HG03378 (cell line): ENCODE data around the gene DCP1A.
"Not testable (repeated sequence)": the region's sequence is repeated elsewhere in the genome, so short reads cannot be mapped to it uniquely, and the experiment has no call there.

ENCODE experiments used
- ATAC-seq: cut with Tn5 transposase; IDR thresholded peaks from one replicate; pipeline ENCODE4 v1.9.1; 2021; ENCODE audit warnings: mild to moderate bottlenecking, moderate library complexity; ENCODE audit not compliant: unreplicated experiment

Gene DCP1A

GRCh38 chr3:53347261-53348064 lies at the start of gene DCP1A:
Gene DCP1A, minus strand, starts transcription at chr3:53347543. Its CDS starts 26 bp downstream, at chr3:53347517.
- peak; percentile 92 for ATAC-seq

GRCh38 chr3:53384465-53385423 lies 37.4 kb upstream of the DCP1A start:
- ATAC-seq = peak; percentile 51

- no peak for ATAC-seq
Measured at GRCh38 chr3:53382106-53382505, 34.8 kb upstream of the DCP1A start.

GRCh38 chr3:53380306-53380705 lies 33.0 kb upstream of the DCP1A start:
- no peak for ATAC-seq

GRCh38 chr3:53379898-53380297 lies 32.6 kb upstream of the DCP1A start:
- no peak for ATAC-seq

- ATAC-seq = no peak
Measured at GRCh38 chr3:53377794-53378193, 30.5 kb upstream of the DCP1A start.

GRCh38 chr3:53376679-53377078 lies 29.3 kb upstream of the DCP1A start:
- ATAC-seq = no peak

- ATAC-seq = no peak
Measured at GRCh38 chr3:53375019-53375418, 27.7 kb upstream of the DCP1A start.

GRCh38 chr3:53370719-53371118 lies 23.4 kb upstream of the DCP1A start:
- not testable (repeated sequence) for ATAC-seq

- ATAC-seq = no peak
Measured at GRCh38 chr3:53361852-53362251, 14.5 kb upstream of the DCP1A start.

- no peak for ATAC-seq
Measured at GRCh38 chr3:53357458-53357857, 10.1 kb upstream of the DCP1A start.

- ATAC-seq = no peak
Measured at GRCh38 chr3:53354945-53355498, 7.7 kb upstream of the DCP1A start.

- no peak for ATAC-seq
Measured at GRCh38 chr3:53353202-53353601, 5.9 kb upstream of the DCP1A start.

- ATAC-seq = no peak
Measured at GRCh38 chr3:53350652-53351051, 3.3 kb upstream of the DCP1A start.

GRCh38 chr3:53348118-53348517 lies 775 bp upstream of the DCP1A start:
- not testable (repeated sequence) for ATAC-seq

- ATAC-seq = no peak
Measured at GRCh38 chr3:53346922-53347260, 452 bp downstream of the DCP1A start.

GRCh38 chr3:53346514-53346913 lies 829 bp downstream of the DCP1A start:
- ATAC-seq = no peak

GRCh38 chr3:53342353-53342752 lies 5.0 kb downstream of the DCP1A start:
- no peak for ATAC-seq

GRCh38 chr3:53337167-53337940 lies 10.0 kb downstream of the DCP1A start:
- ATAC-seq = no peak

GRCh38 chr3:53334742-53335141 lies 12.6 kb downstream of the DCP1A start:
- ATAC-seq = no peak

GRCh38 chr3:53331871-53332270 lies 15.5 kb downstream of the DCP1A start:
- ATAC-seq = no peak
